H1 (cell line): ENCODE measurements around the gene TXNIP. TPM values are rescaled to one million over a fixed set of nuclear protein-coding genes. Genes with fewer than 3 reads are reported as not detected.

ENCODE experiments used
- CTCF ChIA-PET: fragments of 300-600 bp; sonication (Branson Sonifier 250); formaldehyde crosslinking; loops from one replicate; lab custom pipeline; 2021; ENCODE audit not compliant: partially characterized antibody; lab: Charles Lee
- POLR2A ChIA-PET: fragments of 300-600 bp; sonication (Branson Sonifier 250); formaldehyde crosslinking; loops from one replicate; lab custom pipeline; 2021; ENCODE audit warnings: inconsistent platforms; ENCODE audit not compliant: partially characterized antibody; lab: Charles Lee
- DNase-seq, 2 experiments: peaks; one replicate each; pipeline versions ENCODE4 v3.0.0 to v3.0.0-alpha.2; 2010 to 2022; ENCODE audit warnings: low spot score in 2 of 2, low read depth in 1 of 2, mixed read lengths in 1 of 2
- FAIRE-seq: peaks from 2 replicates; lab custom pipeline; 2011; peaks lifted over from hg19 to GRCh38; lab: Jason Lieb, UNC
- H2AFZ ChIP-seq: 2 replicates; pipeline ENCODE4 v1.8.1; 2012; ENCODE audit warnings: low read length, inconsistent platforms
- H2AK5ac ChIP-seq: 2 replicates; pipeline ENCODE4 v1.6.1; 2013; ENCODE audit warnings: low read depth, low read length
- H2BK120ac ChIP-seq: replicated peaks from 2 replicates; pipeline ENCODE3; 2013; ENCODE audit warnings: low read depth, low read length, inconsistent platforms
- H2BK12ac ChIP-seq: 2 replicates; pipeline ENCODE4 v1.6.1; 2013; ENCODE audit warnings: low read depth, low read length
- H2BK15ac ChIP-seq: 2 replicates; pipeline ENCODE4 v1.6.1; 2013; ENCODE audit warnings: low read length
- H2BK20ac ChIP-seq: 2 replicates; pipeline ENCODE4 v1.6.1; 2013; ENCODE audit warnings: low read length
- H2BK5ac ChIP-seq: 2 replicates; pipeline ENCODE4 v1.6.1; 2013; ENCODE audit warnings: low read depth, low read length
- H3K14ac ChIP-seq: 2 replicates; pipeline ENCODE4 v1.6.1; 2013; ENCODE audit warnings: inconsistent platforms; ENCODE audit not compliant: insufficient read length
- H3K18ac ChIP-seq: 2 replicates; pipeline ENCODE4 v1.6.1; 2013; ENCODE audit warnings: low read length; ENCODE audit errors: extremely low read depth
- H3K23ac ChIP-seq: 2 replicates; pipeline ENCODE4 v1.6.1; 2013; ENCODE audit warnings: inconsistent platforms; ENCODE audit not compliant: insufficient read length
- H3K23me2 ChIP-seq: 2 replicates; pipeline ENCODE4 v1.6.1; 2013; ENCODE audit warnings: low read depth, low read length
- H3K27ac ChIP-seq: 2 replicates; pipeline ENCODE4 v1.6.1; 2011; ENCODE audit warnings: low read depth, low read length, inconsistent platforms
- H3K27me3 ChIP-seq, 4 experiments: replicated peaks in 1 of 4; 1 replicate in 1 of 4; 2 replicates in 3 of 4; pipeline versions ENCODE4 v1.6.1 to v1.8.1; 2011 to 2013; ENCODE audit warnings: low read length in 3 of 4, mild to moderate bottlenecking in 3 of 4, inconsistent platforms in 2 of 4, mixed read lengths in 2 of 4, moderate library complexity in 1 of 4; ENCODE audit not compliant: control insufficient read depth in 3 of 4, insufficient read depth in 3 of 4; ENCODE audit errors: extremely low read depth in 1 of 4
- H3K36me3 ChIP-seq, 4 experiments: 2 replicates each; pipeline versions ENCODE4 v1.6.1 to v1.8.1; 2011 to 2013; ENCODE audit warnings: mild to moderate bottlenecking in 4 of 4, low read length in 3 of 4, moderate library complexity in 2 of 4, control low read depth in 1 of 4, inconsistent platforms in 1 of 4; ENCODE audit not compliant: insufficient read depth in 4 of 4, control insufficient read depth in 2 of 4
- H3K4ac ChIP-seq: replicated peaks from 2 replicates; pipeline ENCODE3; 2013; ENCODE audit warnings: low read length, low read depth, mixed read lengths, inconsistent platforms; ENCODE audit not compliant: insufficient read length
- H3K4me1 ChIP-seq, 4 experiments: replicated peaks in 1 of 4; 1 replicate in 1 of 4; 2 replicates in 3 of 4; pipeline versions ENCODE4 v1.6.1 to v1.8.1; 2011 to 2013; ENCODE audit warnings: low read length in 3 of 4, inconsistent platforms in 2 of 4, mixed read lengths in 1 of 4; ENCODE audit not compliant: insufficient read depth in 4 of 4, control insufficient read depth in 3 of 4
- H3K4me2 ChIP-seq, 2 experiments: 2 replicates each; pipeline versions ENCODE4 v1.6.1 to v1.8.1; 2011 to 2013; ENCODE audit warnings: low read depth in 2 of 2, low read length in 2 of 2, control low read depth in 1 of 2, inconsistent platforms in 1 of 2, mild to moderate bottlenecking in 1 of 2; ENCODE audit not compliant: insufficient read depth in 1 of 2
- H3K4me3 ChIP-seq, 4 experiments: fragments of 200-600, 300-600 bp in 1 of 4; sonication (generic), shearing (Covaris generic), sonication (Bioruptor Twin) in 1 of 4; 2 replicates each; pipeline versions ENCODE4 v1.5.1 to v1.8.1; 2011 to 2016; ENCODE audit warnings: low read length in 4 of 4, low read depth in 3 of 4, control low read depth in 2 of 4, inconsistent platforms in 2 of 4, mild to moderate bottlenecking in 2 of 4, mixed read lengths in 1 of 4, moderate library complexity in 1 of 4; ENCODE audit not compliant: insufficient read depth in 2 of 4; ENCODE audit errors: extremely low read depth in 1 of 4
- H3K56ac ChIP-seq: replicated peaks from 2 replicates; pipeline ENCODE3; 2013; ENCODE audit warnings: low read depth, mild to moderate bottlenecking, mixed read lengths, low read length, inconsistent platforms; ENCODE audit not compliant: insufficient read length
- H3K79me1 ChIP-seq: 2 replicates; pipeline ENCODE4 v1.6.1; 2013; ENCODE audit warnings: low read depth, low read length, control low read depth
- H3K79me2 ChIP-seq, 2 experiments: 2 replicates each; pipeline versions ENCODE4 v1.6.1 to v1.8.1; 2012 to 2013; ENCODE audit warnings: low read length in 2 of 2, mild to moderate bottlenecking in 2 of 2, inconsistent platforms in 1 of 2; ENCODE audit not compliant: insufficient read depth in 2 of 2, control insufficient read depth in 1 of 2
- H3K9ac ChIP-seq, 4 experiments: replicated peaks in 1 of 4; 1 replicate in 1 of 4; 2 replicates in 3 of 4; pipeline versions ENCODE4 v1.6.1 to v1.8.1; 2011 to 2013; ENCODE audit warnings: low read depth in 3 of 4, low read length in 3 of 4, control low read depth in 2 of 4, mild to moderate bottlenecking in 2 of 4, moderate library complexity in 2 of 4, inconsistent platforms in 1 of 4; ENCODE audit errors: extremely low read depth in 1 of 4
- H3K9me3 ChIP-seq, 2 experiments: 2 replicates each; pipeline versions ENCODE4 v1.6.1 to v1.8.1; 2012 to 2013; ENCODE audit warnings: mild to moderate bottlenecking in 2 of 2, moderate library complexity in 2 of 2, control low read depth in 1 of 2, inconsistent platforms in 1 of 2, low read depth in 1 of 2, low read length in 1 of 2, mixed read lengths in 1 of 2; ENCODE audit not compliant: insufficient read depth in 2 of 2
- H4K20me1 ChIP-seq, 2 experiments: replicated peaks in 1 of 2; 2 replicates each; pipeline versions ENCODE3 to v1.8.1; 2011 to 2013; ENCODE audit warnings: inconsistent platforms in 2 of 2, low read length in 2 of 2, mild to moderate bottlenecking in 1 of 2; ENCODE audit not compliant: insufficient read depth in 2 of 2, control insufficient read depth in 1 of 2
- H4K5ac ChIP-seq: 2 replicates; pipeline ENCODE4 v1.6.1; 2013; ENCODE audit warnings: low read length, low read depth, mixed read lengths, inconsistent platforms; ENCODE audit not compliant: insufficient read length
- H4K8ac ChIP-seq: 2 replicates; pipeline ENCODE4 v1.8.0; 2013; ENCODE audit warnings: mild to moderate bottlenecking, moderate library complexity, low read length, inconsistent platforms; ENCODE audit not compliant: insufficient read depth; ENCODE audit errors: extremely low read depth
- H4K91ac ChIP-seq: replicated peaks from 2 replicates; pipeline ENCODE3; 2013; ENCODE audit warnings: low read length, mixed read lengths, inconsistent platforms; ENCODE audit not compliant: insufficient read length
- BACH1 ChIP-seq: IDR thresholded peaks from 2 replicates; pipeline ENCODE4 v1.6.1; 2012; ENCODE audit warnings: low read length, improper control_type of control experiment
- CBX5 ChIP-seq: fragments of 300-800, 300-1000 bp; sonication (generic); IDR thresholded peaks from 2 replicates; pipeline ENCODE4 v1.7.1; 2016; ENCODE audit warnings: antibody characterized with exemption, low read length, low read depth
- CBX8 ChIP-seq: fragments of 300-800, 300-1000 bp; sonication (generic); IDR thresholded peaks from 2 replicates; pipeline ENCODE4 v1.7.1; 2016; ENCODE audit warnings: low read depth, low read length, borderline replicate concordance
- CEBPB ChIP-seq: IDR thresholded peaks from 2 replicates; pipeline ENCODE4 v1.6.1; 2012; ENCODE audit warnings: low read depth, low read length
- CHD1 ChIP-seq: IDR thresholded peaks from 2 replicates; pipeline ENCODE4 v1.6.1; 2012; ENCODE audit warnings: low read depth, low read length, improper control_type of control experiment
- CTBP2 ChIP-seq: IDR thresholded peaks from 2 replicates; pipeline ENCODE4 v1.7.0; 2011; ENCODE audit warnings: borderline replicate concordance, mild to moderate bottlenecking, moderate library complexity, mixed read lengths, low read length; ENCODE audit not compliant: insufficient read depth, insufficient read length
- GTF2F1 ChIP-seq: IDR thresholded peaks from 2 replicates; pipeline ENCODE4 v1.6.1; 2012; ENCODE audit warnings: low read depth, low read length, improper control_type of control experiment, borderline replicate concordance
- HDAC6 ChIP-seq: IDR thresholded peaks from one replicate; pipeline ENCODE4 v1.7.1; 2012; ENCODE audit warnings: low read depth, mild to moderate bottlenecking, inconsistent platforms, low read length, moderate library complexity
- JUND ChIP-seq: IDR thresholded peaks from 2 replicates; pipeline ENCODE4 v1.6.1; 2011; ENCODE audit warnings: mild to moderate bottlenecking, improper control_type of control experiment, low read length
- NRF1 ChIP-seq: IDR thresholded peaks from 2 replicates; pipeline ENCODE4 v1.6.1; 2011; ENCODE audit warnings: mild to moderate bottlenecking, low read depth, low read length, improper control_type of control experiment
- POLR2AphosphoS5 ChIP-seq: IDR thresholded peaks from 2 replicates; pipeline ENCODE4 v1.6.1; 2011; ENCODE audit warnings: low read depth, low read length
- POU5F1 ChIP-seq: IDR thresholded peaks from 2 replicates; pipeline ENCODE4 v1.6.1; 2011; ENCODE audit warnings: low read depth, mild to moderate bottlenecking, low read length, moderate library complexity
- SIX5 ChIP-seq: IDR thresholded peaks from 2 replicates; pipeline ENCODE4 v1.6.1; 2011; ENCODE audit warnings: mild to moderate bottlenecking, low read depth, low read length
- SUZ12 ChIP-seq: fragments of 200-600 bp; sonication (generic); IDR thresholded peaks from 2 replicates; pipeline ENCODE4 v1.6.1; 2012; ENCODE audit warnings: mild to moderate bottlenecking, inconsistent platforms, low read length, moderate library complexity, mixed read lengths
- TAF7 ChIP-seq: optimal IDR thresholded peaks from 2 replicates; pipeline ENCODE3; 2011; ENCODE audit warnings: low read depth, mild to moderate bottlenecking, inconsistent platforms, low read length, moderate library complexity, borderline replicate concordance
- TEAD4 ChIP-seq: IDR thresholded peaks from 2 replicates; pipeline ENCODE4 v1.6.1; 2012; ENCODE audit warnings: low read depth, low read length, inconsistent platforms, mixed read lengths
- YY1 ChIP-seq: IDR thresholded peaks from 2 replicates; pipeline ENCODE4 v1.6.1; 2011; ENCODE audit warnings: low read depth, mild to moderate bottlenecking, low read length
- polyA plus RNA-seq, 7 experiments: library from polyadenylated mRNA; depleted of rRNA in 3 of 7; stranded (reverse) in 5 of 7; unstranded in 2 of 7; fragments of >200 nt in 5 of 7; fragments of 200-250 nt in 2 of 7; gene quantifications; 1 replicate in 5 of 7; 2 replicates in 1 of 7; 4 replicates in 1 of 7; pipeline versions ENCODE4 v1.2.1 to v1.2.3, GENCODE V29; 2011 to 2013; ENCODE audit warnings: missing spikeins in 2 of 7, mixed read lengths in 2 of 7
- total RNA-seq: library from RNA; stranded (reverse); fragmentation: NEBNext Ultra II Directional; extraction: Animal tissue kit (Norgen Biotek cat#: 25700); gene quantifications from 2 replicates; pipeline ENCODE4 v1.2.1, GENCODE V29; 2021

The TXNIP gene
- total and polyA plus RNA-seq, 2 of the 8 experiments (the other 6 are each of a cell fraction or from before 2014, with no cell fraction given), result 12.3 to 56.8 TPM

DNA sequence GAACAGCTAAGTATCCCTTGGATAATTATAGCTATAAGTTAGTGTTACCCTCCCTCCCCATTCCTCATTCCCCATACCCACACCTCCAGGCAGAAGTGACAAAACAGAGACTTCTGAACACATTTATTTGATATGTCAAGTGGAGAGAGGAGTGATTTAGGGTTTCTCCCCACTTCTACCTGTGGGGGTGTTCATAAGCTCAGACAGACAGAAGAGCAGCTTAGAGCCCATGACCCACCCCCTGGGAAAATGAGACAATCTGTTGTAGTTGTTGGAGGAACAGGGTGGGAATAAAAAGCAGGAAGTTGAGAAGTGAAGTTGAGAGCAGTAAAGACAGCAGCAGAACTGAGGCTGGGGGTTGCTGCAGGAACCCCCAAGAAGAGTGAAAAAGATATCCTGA, 37.0 kb downstream of the TXNIP start:
- Histone ChIP-seq H4K20me1 (peaks cover 0 to 2% of the 10 kb centered on the region in 2 experiments), H4K5ac (no peak overlapping the region), H3K79me1 (no peaks in the 10 kb centered on the region), H3K4me2 (no peak overlapping the region; a peak in 1 of 4 replicates), H2BK15ac (no peak overlapping the region), H2BK20ac (no peak overlapping the region), H2AFZ (no peak overlapping the region), H3K4me3 (no peak overlapping the region), H2BK5ac (no peak overlapping the region), H3K18ac (no peak overlapping the region), H3K27ac (no peak overlapping the region), H3K9ac (no peak overlapping the region), H3K4me1 (peaks cover 0 to 20% (median 11%) of the 10 kb centered on the region in 4 experiments; a peak in 6 of 7 replicates), H3K27me3 (peaks cover 25 to 82% (median 67%) of the 10 kb centered on the region in 4 experiments), H2BK12ac (no peak overlapping the region), H3K79me2 (no peaks in the 10 kb centered on the region), H2AK5ac (no peak overlapping the region), H2BK120ac (no peak overlapping the region), H3K14ac (no peak overlapping the region), H4K91ac (no peak overlapping the region), H4K8ac (no peak overlapping the region), H3K36me3 (no peaks in the 10 kb centered on the region), H3K9me3 (no peaks in the 10 kb centered on the region), H3K4ac (no peak overlapping the region), H3K23ac (no peak overlapping the region), H3K23me2 (peaks cover 25% of the 10 kb centered on the region), H3K56ac (no peak overlapping the region)
- DNase-seq (no peak), FAIRE-seq (no peak)
- TF ChIP-seq CEBPB, result no peak
- no peak for TF ChIP-seq POLR2AphosphoS5
- no peak for TF ChIP-seq TAF7
- TF ChIP-seq JUND, result no peak
- no peak for TF ChIP-seq CTBP2
- TF ChIP-seq CBX8, result no peak
- no peak for TF ChIP-seq YY1
- no peak for TF ChIP-seq CHD1
- TF ChIP-seq BACH1, result no peak
- TF ChIP-seq POU5F1, result no peak
- no peak for TF ChIP-seq NRF1
- no peak for TF ChIP-seq CBX5
- TF ChIP-seq TEAD4, result no peak
- no peak for TF ChIP-seq SUZ12
- TF ChIP-seq SIX5, result no peak
- no peak for TF ChIP-seq HDAC6
- TF ChIP-seq GTF2F1, result no peak
- POLR2A ChIA-PET, result interaction anchor here (5.3 kb wide), 1 partner anchor 32 kb away, joined by 31 read pairs; the partner anchor contains the start of gene RBM8A
- CTCF ChIA-PET, result interaction anchor here (1.1 to 3.4 kb wide), 4 partner anchors 32 to 114 kb away, joined by 3 to 18 read pairs (median 13); partner anchors contain the start of genes ITGA10, NUDT17 and RBM8A
